ENCODE results near the gene TSSK6.

TSSK6 gene

DNA sequence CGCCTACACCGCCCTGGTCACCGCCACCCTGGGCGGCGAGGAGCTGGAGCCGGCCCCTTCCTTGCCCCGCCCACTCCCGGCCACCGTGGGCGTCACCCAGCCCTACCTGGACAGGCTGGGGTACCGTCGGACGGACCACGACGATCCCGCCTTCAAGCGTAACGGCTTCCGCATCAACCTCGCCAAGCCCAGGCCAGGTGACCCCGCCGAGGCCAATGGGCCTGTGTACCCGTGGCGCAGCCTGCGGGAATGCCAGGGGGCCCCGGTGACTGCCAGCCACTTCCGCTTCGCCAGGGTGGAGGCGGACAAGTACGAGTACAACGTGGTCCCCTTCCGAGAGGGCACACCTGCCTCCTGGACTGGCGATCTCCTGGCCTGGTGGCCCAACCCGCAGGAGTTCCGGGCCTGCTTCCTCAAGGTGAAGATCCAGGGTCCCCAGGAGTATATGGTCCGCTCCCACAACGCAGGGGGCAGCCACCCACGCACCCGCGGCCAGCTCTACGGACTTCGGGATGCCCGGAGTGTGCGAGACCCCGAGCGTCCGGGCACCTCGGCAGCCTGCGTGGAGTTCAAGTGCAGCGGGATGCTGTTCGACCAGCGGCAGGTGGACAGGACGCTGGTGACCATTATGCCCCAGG lies 29.7 kb upstream of the TSSK6 start:
- no peak for DNase-seq (ENCODE audit: low spot score)

- DNase-seq (ENCODE audit: low spot score): no peak
These were observed 29.1 kb upstream of the TSSK6 start for GRCh38 chr19:19544257-19544953.

DNA sequence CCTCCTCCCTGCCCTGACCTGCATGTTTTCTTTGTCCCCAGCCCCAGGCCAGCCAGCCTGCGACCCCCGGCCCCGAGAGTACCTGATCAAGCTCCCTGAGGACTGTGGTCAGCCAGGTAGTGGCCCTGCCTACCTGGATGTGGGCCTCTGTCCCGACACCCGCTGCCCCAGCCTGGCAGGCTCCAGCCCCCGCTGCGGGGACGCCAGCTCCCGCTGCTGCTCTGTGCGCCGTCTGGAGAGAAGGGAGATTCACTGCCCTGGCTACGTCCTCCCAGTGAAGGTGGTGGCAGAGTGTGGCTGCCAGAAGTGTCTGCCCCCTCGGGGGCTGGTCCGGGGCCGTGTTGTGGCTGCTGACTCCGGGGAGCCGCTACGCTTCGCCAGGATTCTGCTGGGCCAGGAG lies 28.3 kb upstream of the TSSK6 start:
- no peak for DNase-seq (ENCODE audit: low spot score)

DNA sequence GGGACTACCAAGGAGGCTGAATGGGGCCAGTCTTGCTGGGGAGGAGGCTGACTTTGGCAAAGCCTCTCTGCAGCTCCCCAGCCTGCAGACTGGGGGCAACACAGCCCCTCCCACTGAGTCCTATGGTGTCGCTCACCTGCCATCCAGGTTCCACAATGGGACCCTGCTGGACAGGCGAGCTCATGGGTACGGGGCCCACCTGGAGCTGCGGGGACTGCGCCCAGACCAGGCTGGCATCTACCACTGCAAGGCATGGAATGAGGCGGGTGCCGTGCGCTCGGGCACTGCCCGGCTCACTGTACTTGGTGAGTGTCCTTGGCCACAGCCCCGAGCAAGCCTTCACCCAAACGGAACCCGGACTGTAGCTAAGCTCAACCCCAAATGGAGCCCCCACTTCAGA lies 27.8 kb upstream of the TSSK6 start:
- DNase-seq (ENCODE audit: low spot score): no peak

- no peak for DNase-seq (ENCODE audit: low spot score)
These were observed 27.2 kb upstream of the TSSK6 start for GRCh38 chr19:19542507-19542906.

- no peak for DNase-seq (ENCODE audit: low spot score)
These were observed 26.3 kb upstream of the TSSK6 start for GRCh38 chr19:19541616-19542015.

- no peak for DNase-seq (ENCODE audit: low spot score)
These were observed 25.6 kb upstream of the TSSK6 start for GRCh38 chr19:19540715-19541515.

GRCh38 chr19:19540064-19540714 lies 24.8 kb upstream of the TSSK6 start:
- DNase-seq (ENCODE audit: low spot score): no peak

GRCh38 chr19:19539698-19540063 lies 24.3 kb upstream of the TSSK6 start:
- DNase-seq (ENCODE audit: low spot score): no peak

- no peak for DNase-seq (ENCODE audit: low spot score)
These were observed 23.4 kb upstream of the TSSK6 start for GRCh38 chr19:19538785-19539166.

- no peak for DNase-seq (ENCODE audit: low spot score)
These were observed 22.9 kb upstream of the TSSK6 start, which contains the start of gene CILP2 for GRCh38 chr19:19538061-19538784. TSS of gene CILP2 (plus strand) at chr19:19538265. CDS start at chr19:19538350, 85 bp downstream.

- no peak for DNase-seq (ENCODE audit: low spot score)
These were observed 22.0 kb upstream of the TSSK6 start for GRCh38 chr19:19537075-19538048.

DNA sequence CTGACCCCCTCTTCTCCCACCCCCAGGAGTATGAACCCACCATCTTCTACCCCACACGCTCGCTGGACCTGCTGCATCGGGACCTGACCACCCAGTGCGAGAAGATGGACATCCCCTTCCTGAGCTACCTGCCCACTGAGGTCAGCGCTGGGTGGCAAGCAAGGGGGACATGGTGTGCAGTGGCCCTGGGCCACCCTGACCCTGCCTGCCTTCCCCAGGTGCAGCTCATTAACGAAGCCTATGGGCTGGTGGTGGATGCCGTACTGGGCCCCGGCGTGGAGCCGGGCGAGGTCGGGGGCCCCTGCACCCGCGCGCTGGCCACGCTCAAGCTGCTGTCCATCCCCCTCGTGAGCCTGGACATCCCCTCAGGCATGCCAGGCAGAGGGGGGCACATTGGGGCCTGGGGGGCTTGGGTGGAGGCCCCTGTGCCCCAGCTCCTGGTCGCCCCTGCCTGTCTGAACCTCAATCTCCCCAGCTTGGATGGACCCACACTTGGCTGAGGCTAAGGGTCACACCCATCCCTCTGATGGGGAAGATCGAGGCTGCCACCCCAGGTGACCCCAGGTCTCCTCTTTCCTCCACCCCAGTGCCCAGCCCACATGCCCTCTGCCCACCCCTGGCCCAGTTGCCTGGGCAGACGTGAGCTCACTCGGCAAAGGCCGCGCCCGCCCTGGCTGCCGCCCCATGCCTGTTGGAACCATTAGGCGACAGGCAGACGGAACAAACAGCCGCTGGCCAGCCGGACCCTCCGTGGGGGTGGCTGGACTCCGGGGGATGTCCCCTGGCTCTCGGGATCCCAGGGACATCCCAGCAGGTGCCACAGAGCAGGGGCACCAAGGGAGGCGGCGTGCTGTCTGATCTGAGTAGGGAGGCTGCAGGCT lies 20.2 kb upstream of the TSSK6 start:
- DNase-seq (ENCODE audit: low spot score): no peak

DNA sequence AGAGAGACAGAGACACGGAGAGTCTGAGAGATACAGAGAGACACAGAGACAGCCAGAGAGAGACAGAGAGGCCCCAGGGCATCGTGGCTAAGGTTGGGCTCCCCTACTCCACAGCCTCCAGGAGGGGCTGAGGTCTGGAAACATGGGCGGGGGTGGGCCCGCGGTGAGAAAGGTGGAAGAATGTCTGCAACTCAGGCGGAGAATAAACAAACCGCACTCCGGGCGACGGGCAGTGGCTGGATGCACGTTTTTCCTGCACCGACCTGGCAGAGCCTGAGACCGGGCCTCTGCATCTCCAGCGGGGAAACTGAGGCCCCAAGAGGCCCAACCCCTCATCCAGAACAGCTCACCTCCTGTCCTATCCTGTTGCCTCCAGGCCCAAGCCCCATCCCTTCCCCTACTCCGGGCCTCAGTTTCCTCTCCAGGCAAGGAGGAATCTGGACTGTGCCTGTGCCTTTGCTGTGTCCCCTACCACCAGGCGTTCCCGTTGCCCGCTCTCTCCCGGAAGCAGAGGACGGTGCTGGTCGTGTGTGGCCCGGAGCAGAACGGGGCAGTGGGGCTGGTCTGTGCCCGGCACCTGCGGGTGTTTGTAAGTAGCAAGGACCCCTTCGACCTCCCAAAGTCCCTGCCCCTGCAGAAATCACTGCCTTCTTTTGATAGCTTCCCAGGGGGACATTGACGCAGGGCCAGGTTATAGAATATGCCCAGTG lies 19.4 kb upstream of the TSSK6 start:
- DNase-seq (ENCODE audit: low spot score): no peak

DNA sequence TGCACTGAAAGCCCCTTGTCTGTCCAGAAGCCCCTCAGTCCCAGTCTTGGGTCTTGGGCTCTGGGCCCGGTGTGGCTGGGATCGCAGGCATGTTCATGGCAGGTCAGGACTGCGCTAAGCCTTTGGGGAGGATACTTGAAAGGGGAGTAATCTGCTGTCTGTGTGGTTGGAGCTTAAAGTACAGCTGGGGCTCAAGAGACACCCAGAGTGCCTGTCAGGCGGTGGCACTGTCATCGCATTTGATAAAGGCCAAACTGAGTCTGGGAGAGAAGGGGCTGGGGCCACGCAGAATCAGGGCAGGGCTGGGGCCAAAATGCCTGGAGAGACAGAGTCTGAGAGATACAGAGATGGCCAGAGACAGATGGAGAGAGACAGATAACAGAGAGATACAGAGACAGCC lies 18.5 kb upstream of the TSSK6 start:
- no peak for DNase-seq (ENCODE audit: low spot score)

DNA sequence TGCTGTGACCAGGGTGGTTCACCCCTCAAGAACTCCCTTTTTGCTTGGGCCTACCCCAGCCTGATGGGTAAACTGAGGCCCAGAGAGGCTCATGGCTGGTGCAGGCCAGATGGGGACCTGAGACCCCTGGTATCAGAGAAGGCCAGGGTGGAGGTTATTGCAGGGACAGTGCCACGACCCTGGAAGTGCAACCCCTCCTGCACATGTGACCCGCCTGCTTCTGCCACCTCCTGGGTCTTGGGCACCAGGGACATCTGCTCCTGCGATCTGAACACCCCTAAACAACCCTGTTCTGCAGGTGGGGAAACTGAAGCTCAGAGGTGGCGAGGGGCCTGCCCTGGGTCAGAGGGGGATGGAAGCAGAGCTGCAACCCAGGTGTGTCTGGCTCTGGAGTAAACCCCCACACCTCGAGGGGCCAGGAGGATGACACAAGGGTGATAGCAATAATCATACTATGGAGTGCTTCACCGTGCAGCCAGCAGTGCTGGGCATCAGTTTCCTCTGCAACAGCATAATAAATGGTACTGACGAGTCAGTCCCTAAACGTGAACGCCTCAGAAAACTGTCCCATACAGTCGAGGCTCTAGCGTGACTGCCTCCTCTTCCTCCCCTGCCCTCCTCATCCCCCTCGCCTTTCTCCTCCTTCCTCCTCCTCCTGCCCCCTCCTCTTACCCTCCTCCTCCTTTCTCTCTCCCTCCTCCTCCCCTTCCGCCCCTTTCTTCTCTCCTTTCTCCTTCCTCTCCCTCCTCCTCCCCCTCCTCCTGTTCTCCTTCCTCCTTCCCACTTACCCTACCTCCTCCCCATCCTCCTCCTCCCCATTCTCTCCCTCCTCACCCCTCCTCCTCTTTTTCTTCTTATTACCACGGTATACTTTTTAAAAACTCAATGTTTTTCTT lies 17.7 kb upstream of the TSSK6 start:
- no peak for DNase-seq (ENCODE audit: low spot score)

- peak; percentile 89 for DNase-seq (ENCODE audit: low spot score)
These were observed 16.8 kb upstream of the TSSK6 start for GRCh38 chr19:19531951-19532805.
